Erythroblast (primary cell): ENCODE results near the gene NOM1.

Experiments
- DNase-seq, 2 experiments: peaks; one replicate each; lab custom pipeline; 2025; lab: John Stamatoyannopoulos, UW
- GATA1 ChIP-seq: IDR thresholded peaks from 2 replicates; pipeline ENCODE4 v1.6.1; 2011; ENCODE audit warnings: low read depth, mild to moderate bottlenecking, control low read depth, low read length, moderate library complexity
- POLR2A ChIP-seq: IDR thresholded peaks from 2 replicates; pipeline ENCODE4 v1.6.1; 2011; ENCODE audit warnings: mild to moderate bottlenecking, low read length

The NOM1 gene

GRCh38 chr7:156985101-156985992 is 35.8 kb downstream of the NOM1 start:
- TF ChIP-seq POLR2A = no peak
- no peak for TF ChIP-seq GATA1
- no peak for DNase-seq

- no peak for DNase-seq
- TF ChIP-seq POLR2A (no peak), GATA1 (no peak)
These were observed 36.9 kb downstream of the NOM1 start for GRCh38 chr7:156986378-156986777.

GRCh38 chr7:156988343-156989185 is 39.1 kb downstream of the NOM1 start:
- no peak for DNase-seq
- TF ChIP-seq POLR2A (no peak), GATA1 (no peak)

- DNase-seq = no peak
- TF ChIP-seq GATA1 (no peak), POLR2A (no peak)
These were observed 40.4 kb downstream of the NOM1 start for GRCh38 chr7:156989766-156990535.

GRCh38 chr7:156993021-156993924 is 43.8 kb downstream of the NOM1 start:
- no peak for DNase-seq
- TF ChIP-seq GATA1 (no peak), POLR2A (no peak)

- TF ChIP-seq POLR2A = no peak
- TF ChIP-seq GATA1 = no peak
- no peak for DNase-seq
These were observed 44.4 kb downstream of the NOM1 start for GRCh38 chr7:156993925-156994235.

- TF ChIP-seq GATA1 (no peak), POLR2A (no peak)
- no peak for DNase-seq
These were observed 44.9 kb downstream of the NOM1 start for GRCh38 chr7:156994417-156994816.

GRCh38 chr7:156998988-156999957 is 49.8 kb downstream of the NOM1 start:
- no peak for TF ChIP-seq POLR2A
- no peak for TF ChIP-seq GATA1
- no peak for DNase-seq

GRCh38 chr7:156999958-157000726 is 50.6 kb downstream of the NOM1 start:
- TF ChIP-seq POLR2A (no peak), GATA1 (no peak)
- no peak for DNase-seq

- TF ChIP-seq GATA1 (no peak), POLR2A (no peak)
- DNase-seq = no peak
These were observed 51.5 kb downstream of the NOM1 start for GRCh38 chr7:157000741-157001653.
